Activated naive CD4-positive, alpha-beta T cell treated with anti-CD3 and anti-CD28 coated beads, Interleukin-2, amount 50 U/mL, for 24 hours (primary cell): ENCODE measurements around the gene FGF4.
"Not testable (repeated sequence)": the region's sequence is repeated elsewhere in the genome, so short reads cannot be mapped to it uniquely, and the experiment has no call there.

ENCODE experiments used
- H3K27ac Mint-ChIP-seq: one replicate; pipeline ENCODE4 v1.8.0; 2021; ENCODE audit warnings: mild to moderate bottlenecking, mixed read lengths
- H3K27me3 Mint-ChIP-seq: one replicate; pipeline ENCODE4 v1.8.0; 2021; ENCODE audit warnings: mixed read lengths
- H3K36me3 Mint-ChIP-seq: one replicate; pipeline ENCODE4 v1.8.0; 2021; ENCODE audit warnings: mixed read lengths
- H3K4me1 Mint-ChIP-seq: one replicate; pipeline ENCODE4 v1.8.0; 2021; ENCODE audit warnings: mixed read lengths
- H3K4me3 Mint-ChIP-seq: one replicate; pipeline ENCODE4 v1.8.0; 2021; ENCODE audit warnings: mild to moderate bottlenecking, mixed read lengths
- H3K9me3 Mint-ChIP-seq: one replicate; pipeline ENCODE4 v1.8.0; 2021; ENCODE audit warnings: mixed read lengths

The FGF4 gene

GRCh38 chr11:69797737-69798528, 22.8 kb upstream of the FGF4 start:
- Mint-ChIP-seq H3K4me3 (no peak overlapping the region), H3K9me3 (no peaks in the 10 kb centered on the region), H3K36me3 (no peaks in the 10 kb centered on the region), H3K27ac (no peak overlapping the region), H3K27me3 (peaks cover 6% of the 10 kb centered on the region), H3K4me1 (no peaks in the 10 kb centered on the region)

GRCh38 chr11:69797156-69797555, 22.0 kb upstream of the FGF4 start:
- H3K27me3 Mint-ChIP-seq: peaks cover 5% of the 10 kb centered on the region
- no peaks in the 10 kb centered on the region for H3K36me3 Mint-ChIP-seq
- no peaks in the 10 kb centered on the region for H3K9me3 Mint-ChIP-seq
- H3K27ac Mint-ChIP-seq: no peak overlapping the region
- H3K4me3 Mint-ChIP-seq: no peak overlapping the region
- H3K4me1 Mint-ChIP-seq: no peaks in the 10 kb centered on the region

GRCh38 chr11:69796063-69796462, 20.9 kb upstream of the FGF4 start:
- H3K27me3 Mint-ChIP-seq: no peaks in the 10 kb centered on the region
- H3K4me1 Mint-ChIP-seq: no peaks in the 10 kb centered on the region
- no peak overlapping the region for H3K4me3 Mint-ChIP-seq
- no peak overlapping the region for H3K27ac Mint-ChIP-seq
- H3K9me3 Mint-ChIP-seq: no peaks in the 10 kb centered on the region
- no peaks in the 10 kb centered on the region for H3K36me3 Mint-ChIP-seq

- no peak overlapping the region for H3K27ac Mint-ChIP-seq
- H3K36me3 Mint-ChIP-seq: no peaks in the 10 kb centered on the region
- no peaks in the 10 kb centered on the region for H3K27me3 Mint-ChIP-seq
- H3K9me3 Mint-ChIP-seq: no peaks in the 10 kb centered on the region
- H3K4me1 Mint-ChIP-seq: no peaks in the 10 kb centered on the region
- H3K4me3 Mint-ChIP-seq: no peak overlapping the region
These were observed 16.4 kb upstream of the FGF4 start for GRCh38 chr11:69791276-69792180.

GRCh38 chr11:69788956-69789355, 13.8 kb upstream of the FGF4 start:
- no peak overlapping the region for H3K27ac Mint-ChIP-seq
- no peaks in the 10 kb centered on the region for H3K4me1 Mint-ChIP-seq
- no peaks in the 10 kb centered on the region for H3K36me3 Mint-ChIP-seq
- no peaks in the 10 kb centered on the region for H3K9me3 Mint-ChIP-seq
- H3K4me3 Mint-ChIP-seq: no peak overlapping the region
- no peaks in the 10 kb centered on the region for H3K27me3 Mint-ChIP-seq

- Mint-ChIP-seq H3K27ac (no peak overlapping the region), H3K4me1 (no peaks in the 10 kb centered on the region), H3K36me3 (no peaks in the 10 kb centered on the region), H3K9me3 (no peaks in the 10 kb centered on the region), H3K4me3 (no peak overlapping the region), H3K27me3 (no peaks in the 10 kb centered on the region)
These were observed 12.8 kb upstream of the FGF4 start for GRCh38 chr11:69787906-69788305.

- no peaks in the 10 kb centered on the region for H3K9me3 Mint-ChIP-seq
- H3K27ac Mint-ChIP-seq: no peak overlapping the region
- no peaks in the 10 kb centered on the region for H3K27me3 Mint-ChIP-seq
- no peak overlapping the region for H3K4me3 Mint-ChIP-seq
- no peaks in the 10 kb centered on the region for H3K36me3 Mint-ChIP-seq
- H3K4me1 Mint-ChIP-seq: no peaks in the 10 kb centered on the region
These were observed 12.3 kb upstream of the FGF4 start for GRCh38 chr11:69787457-69787856.

GRCh38 chr11:69781241-69781640, 6.1 kb upstream of the FGF4 start:
- Mint-ChIP-seq H3K9me3 (no peaks in the 10 kb centered on the region), H3K27ac (no peak overlapping the region), H3K4me1 (no peaks in the 10 kb centered on the region), H3K4me3 (no peak overlapping the region), H3K27me3 (peaks cover 11% of the 10 kb centered on the region), H3K36me3 (no peaks in the 10 kb centered on the region)

GRCh38 chr11:69778373-69778772, 3.2 kb upstream of the FGF4 start:
- no peak overlapping the region for H3K27ac Mint-ChIP-seq

GRCh38 chr11:69774354-69775162, 583 bp downstream of the FGF4 start:
- Mint-ChIP-seq H3K4me3 (no peak overlapping the region), H3K27ac (no peak overlapping the region), H3K9me3 (no peaks in the 10 kb centered on the region), H3K27me3 (peaks cover 28% of the 10 kb centered on the region), H3K36me3 (no peaks in the 10 kb centered on the region), H3K4me1 (no peaks in the 10 kb centered on the region)

More at GRCh38 chr11:69778373-69778772, 3.2 kb upstream of the FGF4 start:
- no peak overlapping the region for H3K4me3 Mint-ChIP-seq
- H3K36me3 Mint-ChIP-seq: no peaks in the 10 kb centered on the region
- H3K27me3 Mint-ChIP-seq: peaks cover 15% of the 10 kb centered on the region
- H3K4me1 Mint-ChIP-seq: no peaks in the 10 kb centered on the region
- no peaks in the 10 kb centered on the region for H3K9me3 Mint-ChIP-seq

- no peaks in the 10 kb centered on the region for H3K4me1 Mint-ChIP-seq
- H3K36me3 Mint-ChIP-seq: no peaks in the 10 kb centered on the region
- H3K4me3 Mint-ChIP-seq: no peak overlapping the region
- no peaks in the 10 kb centered on the region for H3K9me3 Mint-ChIP-seq
- no peak overlapping the region for H3K27ac Mint-ChIP-seq
- peaks cover 30% of the 10 kb centered on the region for H3K27me3 Mint-ChIP-seq
These were observed 1.4 kb downstream of the FGF4 start for GRCh38 chr11:69773626-69774353.

GRCh38 chr11:69771466-69771865, 3.7 kb downstream of the FGF4 start:
- Mint-ChIP-seq H3K4me1 (no peaks in the 10 kb centered on the region), H3K9me3 (no peaks in the 10 kb centered on the region), H3K27ac (no peak overlapping the region), H3K4me3 (no peak overlapping the region), H3K36me3 (no peaks in the 10 kb centered on the region), H3K27me3 (peaks cover 22% of the 10 kb centered on the region)

GRCh38 chr11:69770540-69770939, 4.6 kb downstream of the FGF4 start:
- H3K9me3 Mint-ChIP-seq: no peaks in the 10 kb centered on the region
- no peaks in the 10 kb centered on the region for H3K36me3 Mint-ChIP-seq
- no peak overlapping the region for H3K27ac Mint-ChIP-seq
- no peak overlapping the region for H3K4me3 Mint-ChIP-seq
- peaks cover 19% of the 10 kb centered on the region for H3K27me3 Mint-ChIP-seq
- no peaks in the 10 kb centered on the region for H3K4me1 Mint-ChIP-seq

GRCh38 chr11:69765498-69765995, 9.6 kb downstream of the FGF4 start:
- no peaks in the 10 kb centered on the region for H3K36me3 Mint-ChIP-seq
- H3K4me1 Mint-ChIP-seq: no peaks in the 10 kb centered on the region
- H3K9me3 Mint-ChIP-seq: no peaks in the 10 kb centered on the region
- H3K4me3 Mint-ChIP-seq: no peak overlapping the region
- peaks cover 14% of the 10 kb centered on the region for H3K27me3 Mint-ChIP-seq
- no peak overlapping the region for H3K27ac Mint-ChIP-seq

GRCh38 chr11:69764918-69765317, 10.2 kb downstream of the FGF4 start:
- H3K27ac Mint-ChIP-seq: not testable (repeated sequence)

More at GRCh38 chr11:69764918-69765317, 10.2 kb downstream of the FGF4 start:
- H3K9me3 Mint-ChIP-seq, H3K4me1 Mint-ChIP-seq, H3K4me3 Mint-ChIP-seq, H3K36me3 Mint-ChIP-seq: not testable (repeated sequence)
- peaks cover 13% of the 10 kb centered on the region for H3K27me3 Mint-ChIP-seq
